Activated CD8-positive, alpha-beta T cell treated with anti-CD3 and anti-CD28 coated beads for 36 hours (primary cell): Measurements from ENCODE around the gene STK24. TPM values are rescaled to one million over a fixed set of nuclear protein-coding genes. Genes with fewer than 3 reads are reported as not detected.
A peak's percentile ranks its signal among the peaks of the same experiment; 100 is the strongest.

Source experiments
- ATAC-seq: fragments of 200-7000 bp; cut with Tn5 transposase; one replicate; pipeline ENCODE4 v1.10.0; 2021; ENCODE audit warnings: mild to moderate bottlenecking, moderate library complexity
- CTCF ChIA-PET: fragments of 350-600 bp; sonication (Branson Sonifier 250); formaldehyde crosslinking; loops from one replicate; lab custom pipeline; 2021; ENCODE audit warnings: antibody characterized with exemption; lab: Charles Lee
- POLR2A ChIA-PET: fragments of 350-600 bp; sonication (Branson Sonifier 250); formaldehyde crosslinking; loops from one replicate; lab custom pipeline; 2021; ENCODE audit warnings: antibody characterized with exemption; lab: Charles Lee
- DNase-seq: peaks from one replicate; pipeline ENCODE4 v3.0.0-alpha.2; 2020
- H3K27ac Mint-ChIP-seq: one replicate; pipeline ENCODE4 v1.8.0; 2021; ENCODE audit warnings: mild to moderate bottlenecking, mixed read lengths
- H3K27me3 Mint-ChIP-seq: one replicate; pipeline ENCODE4 v1.8.0; 2021; ENCODE audit warnings: mixed read lengths
- H3K36me3 Mint-ChIP-seq: one replicate; pipeline ENCODE4 v1.8.0; 2021; ENCODE audit warnings: low read depth, mixed read lengths
- H3K4me1 Mint-ChIP-seq: one replicate; pipeline ENCODE4 v1.8.0; 2021; ENCODE audit warnings: low read depth, mixed read lengths
- H3K4me3 Mint-ChIP-seq: one replicate; pipeline ENCODE4 v1.8.0; 2021; ENCODE audit warnings: mild to moderate bottlenecking, moderate library complexity, mixed read lengths
- H3K9me3 Mint-ChIP-seq: one replicate; pipeline ENCODE4 v1.8.0; 2021; ENCODE audit warnings: mixed read lengths
- intact Hi-C: fragments of 100-400 bp; cut with micrococcal nuclease; formaldehyde crosslinking; loops from one replicate; pipeline ENCODE4 v1.10.0; 2022
- total RNA-seq, 2 experiments: library from RNA; stranded (reverse); gene quantifications; one replicate each; pipeline ENCODE4 v1.2.3, GENCODE V29; 2021
- TF ChIP-seq, protein P1 (sequence below): fragments of 200-600 bp; IDR thresholded peaks from one replicate; pipeline ENCODE4 v1.8.0; 2022; ENCODE audit warnings: antibody characterized with exemption, mild to moderate bottlenecking

Gene STK24
- total RNA-seq, 2 experiments from 2014 or later, result 118 TPM

- Mint-ChIP-seq H3K9me3 (peaks cover 5% of the 10 kb centered on the region), H3K27ac (peak overlapping the region; percentile 89), H3K27me3 (no peaks in the 10 kb centered on the region), H3K36me3 (peaks cover 45% of the 10 kb centered on the region), H3K4me1 (peaks cover 86% of the 10 kb centered on the region), H3K4me3 (peak overlapping the region; percentile 78)
- ChIA-PET POLR2A (interaction anchor here (0.7 to 2.5 kb wide), 5 partner anchors 9 to 89 kb away, joined by 3 to 6 read pairs (median 3); no protein-coding TSS in a partner anchor), CTCF (interaction anchor here (0.7 to 1.0 kb wide), 2 partner anchors 26 to 89 kb away, joined by 3 to 5 read pairs; no protein-coding TSS in a partner anchor)
- intact Hi-C loops, result no loop called here
- TF ChIP-seq, protein P1, sequence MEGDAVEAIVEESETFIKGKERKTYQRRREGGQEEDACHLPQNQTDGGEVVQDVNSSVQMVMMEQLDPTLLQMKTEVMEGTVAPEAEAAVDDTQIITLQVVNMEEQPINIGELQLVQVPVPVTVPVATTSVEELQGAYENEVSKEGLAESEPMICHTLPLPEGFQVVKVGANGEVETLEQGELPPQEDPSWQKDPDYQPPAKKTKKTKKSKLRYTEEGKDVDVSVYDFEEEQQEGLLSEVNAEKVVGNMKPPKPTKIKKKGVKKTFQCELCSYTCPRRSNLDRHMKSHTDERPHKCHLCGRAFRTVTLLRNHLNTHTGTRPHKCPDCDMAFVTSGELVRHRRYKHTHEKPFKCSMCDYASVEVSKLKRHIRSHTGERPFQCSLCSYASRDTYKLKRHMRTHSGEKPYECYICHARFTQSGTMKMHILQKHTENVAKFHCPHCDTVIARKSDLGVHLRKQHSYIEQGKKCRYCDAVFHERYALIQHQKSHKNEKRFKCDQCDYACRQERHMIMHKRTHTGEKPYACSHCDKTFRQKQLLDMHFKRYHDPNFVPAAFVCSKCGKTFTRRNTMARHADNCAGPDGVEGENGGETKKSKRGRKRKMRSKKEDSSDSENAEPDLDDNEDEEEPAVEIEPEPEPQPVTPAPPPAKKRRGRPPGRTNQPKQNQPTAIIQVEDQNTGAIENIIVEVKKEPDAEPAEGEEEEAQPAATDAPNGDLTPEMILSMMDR, result no peak
- DNase-seq (peak; percentile 33), ATAC-seq (peak; percentile 50)
These were observed 12.7 kb downstream of the STK24 start for GRCh38 chr13:98564204-98564603.

DNA sequence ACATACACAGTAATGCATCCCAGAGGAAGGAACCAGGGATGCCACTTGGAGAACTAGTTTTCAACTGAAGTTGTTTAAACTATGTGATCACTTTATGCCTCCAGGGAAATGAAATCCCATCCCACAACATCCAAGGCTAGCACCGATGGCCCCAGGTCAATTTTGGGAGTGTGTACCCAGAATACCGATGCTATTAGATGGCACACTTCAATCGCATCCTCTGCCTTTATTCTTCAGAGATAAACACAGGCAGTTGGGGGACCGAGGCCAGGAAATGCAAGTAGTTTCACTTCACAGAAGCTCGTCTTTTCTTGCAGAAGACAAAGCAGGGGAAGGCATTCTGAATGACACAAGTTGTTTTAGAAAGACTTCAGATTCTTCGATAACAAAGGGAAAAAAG lies 13.8 kb downstream of the STK24 start:
- peaks cover 35% of the 10 kb centered on the region for H3K36me3 Mint-ChIP-seq
- H3K4me3 Mint-ChIP-seq, result peak overlapping the region; percentile 78
- peak overlapping the region; percentile 89 for H3K27ac Mint-ChIP-seq
- H3K9me3 Mint-ChIP-seq, result no peaks in the 10 kb centered on the region
- H3K27me3 Mint-ChIP-seq, result no peaks in the 10 kb centered on the region
- ATAC-seq (peak; percentile 62), DNase-seq (peak; percentile 54)
- peaks cover 83% of the 10 kb centered on the region for H3K4me1 Mint-ChIP-seq
- CTCF ChIA-PET, result interaction anchor here (1.4 kb wide), 1 partner anchor 118 kb away, joined by 3 read pairs; no protein-coding TSS in a partner anchor
- intact Hi-C loops, result no loop called here
- POLR2A ChIA-PET, result interaction anchor here (0.8 to 2.5 kb wide), 6 partner anchors 9 to 31 kb away, joined by 3 to 6 read pairs (median 3); no protein-coding TSS in a partner anchor
- TF ChIP-seq, protein P1, result no peak

DNA sequence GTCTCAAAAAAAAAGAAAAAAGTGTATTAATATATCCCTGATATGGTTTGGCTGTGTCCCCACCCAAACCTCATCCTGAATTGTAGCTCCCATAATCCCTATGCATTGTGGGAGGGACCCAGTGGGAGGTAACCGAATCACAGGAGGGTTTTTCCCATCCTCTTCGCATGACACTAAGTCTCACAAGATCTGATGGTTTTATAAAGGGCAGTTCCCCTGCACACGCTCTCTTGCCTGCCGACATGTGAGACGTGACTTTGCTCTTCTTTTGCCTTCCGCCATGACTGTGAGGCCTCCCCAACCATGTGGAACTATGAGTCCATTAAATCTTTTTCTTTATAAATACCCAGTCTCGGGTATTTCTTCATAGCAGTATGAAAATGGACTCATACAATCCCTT lies 17.7 kb downstream of the STK24 start:
- Mint-ChIP-seq H3K36me3 (peaks cover 37% of the 10 kb centered on the region), H3K9me3 (no peaks in the 10 kb centered on the region), H3K27ac (peak overlapping the region; percentile 41), H3K27me3 (no peaks in the 10 kb centered on the region), H3K4me3 (no peak overlapping the region), H3K4me1 (peaks cover 70% of the 10 kb centered on the region)
- CTCF ChIA-PET, result interaction anchor here (2.0 kb wide), 1 partner anchor 11 kb away, joined by 9 read pairs; no protein-coding TSS in a partner anchor
- DNase-seq (peak; percentile 22), ATAC-seq (no peak)
- TF ChIP-seq, protein P1, result no peak
- POLR2A ChIA-PET, result no interaction called here
- intact Hi-C loops, result no loop called here

- no peak for ATAC-seq
- intact Hi-C loops, result no loop called here
- H3K27ac Mint-ChIP-seq, result peak overlapping the region; percentile 44
These were observed 18.7 kb downstream of the STK24 start for GRCh38 chr13:98557937-98558792.

More at GRCh38 chr13:98557937-98558792, 18.7 kb downstream of the STK24 start:
- Mint-ChIP-seq H3K4me3 (no peak overlapping the region), H3K4me1 (peaks cover 69% of the 10 kb centered on the region), H3K27me3 (no peaks in the 10 kb centered on the region), H3K9me3 (no peaks in the 10 kb centered on the region), H3K36me3 (peaks cover 41% of the 10 kb centered on the region)
- DNase-seq, result no peak
- CTCF ChIA-PET, result interaction anchor here (1.0 to 2.7 kb wide), 9 partner anchors 8 to 113 kb away, joined by 3 to 10 read pairs (median 5); no protein-coding TSS in a partner anchor
- POLR2A ChIA-PET, result interaction anchor here (1.0 to 1.4 kb wide), 4 partner anchors 10 to 24 kb away, joined by 3 to 5 read pairs (median 3); no protein-coding TSS in a partner anchor
- TF ChIP-seq, protein P1, result no peak
